Ovary (tissue), 3 donors: ENCODE measurements around the gene DUS4L.

Source experiments
- POLR2A ChIP-seq: fragments of 450-650 bp; IDR thresholded peaks from one replicate; pipeline ENCODE4 v1.6.1; 2017; ENCODE audit warnings: antibody characterized with exemption, mild to moderate bottlenecking, moderate library complexity
- TF ChIP-seq, protein P1 (sequence below), 3 donors: fragments of 450-650 bp in 2 of 3; fragments of 200-600 bp in 1 of 3; IDR thresholded peaks; one replicate each; pipeline versions ENCODE4 v1.5.1 to v1.8.0; 2016 to 2022; ENCODE audit warnings: antibody characterized with exemption in 3 of 3, mild to moderate bottlenecking in 1 of 3
- donor health status: DM: no; HTN: no; CAD: no.

- TF ChIP-seq POLR2A: no peak
- TF ChIP-seq, protein P1, sequence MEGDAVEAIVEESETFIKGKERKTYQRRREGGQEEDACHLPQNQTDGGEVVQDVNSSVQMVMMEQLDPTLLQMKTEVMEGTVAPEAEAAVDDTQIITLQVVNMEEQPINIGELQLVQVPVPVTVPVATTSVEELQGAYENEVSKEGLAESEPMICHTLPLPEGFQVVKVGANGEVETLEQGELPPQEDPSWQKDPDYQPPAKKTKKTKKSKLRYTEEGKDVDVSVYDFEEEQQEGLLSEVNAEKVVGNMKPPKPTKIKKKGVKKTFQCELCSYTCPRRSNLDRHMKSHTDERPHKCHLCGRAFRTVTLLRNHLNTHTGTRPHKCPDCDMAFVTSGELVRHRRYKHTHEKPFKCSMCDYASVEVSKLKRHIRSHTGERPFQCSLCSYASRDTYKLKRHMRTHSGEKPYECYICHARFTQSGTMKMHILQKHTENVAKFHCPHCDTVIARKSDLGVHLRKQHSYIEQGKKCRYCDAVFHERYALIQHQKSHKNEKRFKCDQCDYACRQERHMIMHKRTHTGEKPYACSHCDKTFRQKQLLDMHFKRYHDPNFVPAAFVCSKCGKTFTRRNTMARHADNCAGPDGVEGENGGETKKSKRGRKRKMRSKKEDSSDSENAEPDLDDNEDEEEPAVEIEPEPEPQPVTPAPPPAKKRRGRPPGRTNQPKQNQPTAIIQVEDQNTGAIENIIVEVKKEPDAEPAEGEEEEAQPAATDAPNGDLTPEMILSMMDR (IDR thresholded peaks at IDR 0.05): no peak
These were observed 29.6 kb upstream of the DUS4L start for GRCh38 chr7:107534139-107534538.
